SK-N-SH treated with all-trans-retinoic acid at 6 μM for 48 hours (cell line): ENCODE results near the gene C19orf44.
A peak's percentile ranks its signal among the peaks of the same experiment; 100 is the strongest.

Experiments
- ATAC-seq: fragments of 200-7000 bp; cut with Tn5 transposase; 3 replicates; pipeline ENCODE4 v1.9.1; 2020; ENCODE audit warnings: mild to moderate bottlenecking, moderate library complexity
- BACH2 ChIP-seq: fragments of 250-450 bp; sonication (Bioruptor Pico); IDR thresholded peaks from 2 replicates; pipeline ENCODE4 v1.9.0; 2021; ENCODE audit warnings: mild to moderate bottlenecking, borderline replicate concordance
- CREB5 ChIP-seq: fragments of 250-450 bp; sonication (Bioruptor Pico); IDR thresholded peaks from 2 replicates; pipeline ENCODE4 v1.5.1; 2020; ENCODE audit warnings: low read depth, mild to moderate bottlenecking, moderate library complexity
- CSDC2 ChIP-seq: fragments of 250-450 bp; sonication (Bioruptor Pico); IDR thresholded peaks from 2 replicates; pipeline ENCODE4 v1.5.0; 2020; ENCODE audit warnings: mild to moderate bottlenecking, moderate library complexity
- ESRRG ChIP-seq: fragments of 250-450 bp; sonication (Bioruptor Pico); IDR thresholded peaks from 2 replicates; pipeline ENCODE4 v1.6.1; 2021; ENCODE audit warnings: mild to moderate bottlenecking
- ISL1 ChIP-seq: fragments of 250-450 bp; sonication (Bioruptor Pico); IDR thresholded peaks from 2 replicates; pipeline ENCODE4 v2.1.2; 2022; ENCODE audit warnings: mild to moderate bottlenecking, moderate library complexity
- OSR1 ChIP-seq: fragments of 250-450 bp; sonication (Bioruptor Pico); IDR thresholded peaks from 2 replicates; pipeline ENCODE4 v1.8.0; 2022; ENCODE audit warnings: moderate library complexity, mild to moderate bottlenecking, inconsistent platforms
- POU6F1 ChIP-seq: fragments of 250-450 bp; sonication (Bioruptor Pico); IDR thresholded peaks from 2 replicates; pipeline ENCODE4 v1.8.0; 2021; ENCODE audit warnings: low read depth, mild to moderate bottlenecking, moderate library complexity, borderline replicate concordance
- PPARA ChIP-seq: fragments of 250-450 bp; sonication (Bioruptor Pico); IDR thresholded peaks from 2 replicates; pipeline ENCODE4 v1.5.0; 2020; ENCODE audit warnings: mild to moderate bottlenecking, borderline replicate concordance
- RARB ChIP-seq: fragments of 250-450 bp; sonication (Bioruptor Pico); IDR thresholded peaks from 2 replicates; pipeline ENCODE4 v1.8.0; 2021; ENCODE audit warnings: mild to moderate bottlenecking, moderate library complexity
- SNAI2 ChIP-seq: fragments of 250-450 bp; sonication (Bioruptor Pico); IDR thresholded peaks from 2 replicates; pipeline ENCODE4 v1.5.0; 2020; ENCODE audit warnings: mild to moderate bottlenecking, moderate library complexity
- TCF4 ChIP-seq: fragments of 250-450 bp; sonication (Bioruptor Pico); IDR thresholded peaks from 2 replicates; pipeline ENCODE4 v1.8.0; 2021; ENCODE audit warnings: mild to moderate bottlenecking, moderate library complexity, borderline replicate concordance
- TOX ChIP-seq: fragments of 250-450 bp; sonication (Bioruptor Pico); IDR thresholded peaks from 2 replicates; pipeline ENCODE4 v1.8.0; 2021; ENCODE audit warnings: mild to moderate bottlenecking, moderate library complexity, borderline replicate concordance
- ZC3H10 ChIP-seq: fragments of 250-450 bp; sonication (Bioruptor Pico); IDR thresholded peaks from 2 replicates; pipeline ENCODE4 v1.5.1; 2021; ENCODE audit warnings: mild to moderate bottlenecking, moderate library complexity
- ZFP3 ChIP-seq: fragments of 250-450 bp; sonication (Bioruptor Pico); IDR thresholded peaks from 2 replicates; pipeline ENCODE4 v1.5.0; 2020; ENCODE audit warnings: mild to moderate bottlenecking, moderate library complexity
- ZFP30 ChIP-seq: fragments of 450-650 bp; formaldehyde crosslinking; IDR thresholded peaks from 2 replicates; pipeline ENCODE4 v1.5.0; 2022; ENCODE audit warnings: mild to moderate bottlenecking, moderate library complexity
- ZNF565 ChIP-seq: fragments of 450-650 bp; formaldehyde crosslinking; conservative IDR thresholded peaks from 2 replicates; pipeline ENCODE4 v1.5.0; 2020; ENCODE audit warnings: low read depth, mild to moderate bottlenecking, moderate library complexity
- ZNF70 ChIP-seq: fragments of 450-650 bp; formaldehyde crosslinking; IDR thresholded peaks from 2 replicates; pipeline ENCODE4 v1.5.0; 2020; ENCODE audit warnings: mild to moderate bottlenecking, moderate library complexity
- ZNF8 ChIP-seq: fragments of 450-650 bp; formaldehyde crosslinking; IDR thresholded peaks from 2 replicates; pipeline ENCODE4 v1.5.0; 2020; ENCODE audit warnings: mild to moderate bottlenecking, moderate library complexity
- TF ChIP-seq, protein P1 (sequence below): fragments of 250-450 bp; sonication (Bioruptor Pico); IDR thresholded peaks from 2 replicates; pipeline ENCODE4 v1.5.1; 2021; ENCODE audit warnings: mild to moderate bottlenecking, moderate library complexity
- TF ChIP-seq, protein P2 (sequence below): fragments of 250-450 bp; sonication (Bioruptor Pico); IDR thresholded peaks from 2 replicates; pipeline ENCODE4 v1.8.0; 2020; ENCODE audit warnings: mild to moderate bottlenecking, moderate library complexity, borderline replicate concordance
- TF ChIP-seq, protein P3 (sequence below): fragments of 250-450 bp; sonication (Bioruptor Pico); IDR thresholded peaks from 2 replicates; pipeline ENCODE4 v1.5.0; 2020; ENCODE audit warnings: mild to moderate bottlenecking, moderate library complexity

The C19orf44 gene

DNA sequence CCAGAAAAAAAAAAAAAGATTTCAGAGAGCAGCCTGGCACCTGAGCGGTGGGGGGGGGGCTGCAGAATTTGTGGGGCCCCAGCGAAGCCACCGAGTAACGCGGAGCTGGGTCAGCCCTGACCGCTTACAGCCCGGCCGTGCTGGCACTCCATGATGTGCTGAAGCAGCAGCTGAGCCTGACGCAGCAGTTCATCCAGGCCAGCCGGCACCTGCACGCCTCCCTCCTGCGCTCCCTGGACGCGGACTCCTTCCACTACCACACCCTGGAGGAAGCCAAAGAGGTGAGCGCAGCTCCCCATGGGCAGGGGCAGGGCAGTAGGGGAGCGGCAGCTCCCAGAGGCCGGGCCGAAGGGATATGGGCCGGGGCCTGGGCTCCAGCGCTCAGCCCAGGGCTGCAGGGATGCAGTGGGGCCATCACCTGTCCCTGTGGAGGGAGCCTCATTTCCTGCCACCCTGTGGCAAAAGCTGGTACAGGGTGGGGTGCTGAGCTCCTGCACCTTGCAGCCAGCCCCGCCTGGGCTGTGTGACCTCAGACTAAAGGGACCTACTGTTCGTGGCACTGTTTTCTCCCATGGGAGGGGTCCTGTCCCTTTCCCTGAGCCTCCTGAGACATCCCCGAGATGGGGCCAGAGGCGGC is 18.3 kb downstream of the C19orf44 start:
- no peak for ATAC-seq
- no peak for TF ChIP-seq ZFP3 (CRISPR knock-in tag)
- TF ChIP-seq ZC3H10 (CRISPR knock-in tag), result no peak
- no peak for TF ChIP-seq ZFP30 (CRISPR knock-in tag)
- TF ChIP-seq CSDC2 (CRISPR knock-in tag), result no peak
- no peak for TF ChIP-seq SNAI2 (CRISPR knock-in tag)
- TF ChIP-seq OSR1 (CRISPR knock-in tag), result no peak
- TF ChIP-seq, protein P1, sequence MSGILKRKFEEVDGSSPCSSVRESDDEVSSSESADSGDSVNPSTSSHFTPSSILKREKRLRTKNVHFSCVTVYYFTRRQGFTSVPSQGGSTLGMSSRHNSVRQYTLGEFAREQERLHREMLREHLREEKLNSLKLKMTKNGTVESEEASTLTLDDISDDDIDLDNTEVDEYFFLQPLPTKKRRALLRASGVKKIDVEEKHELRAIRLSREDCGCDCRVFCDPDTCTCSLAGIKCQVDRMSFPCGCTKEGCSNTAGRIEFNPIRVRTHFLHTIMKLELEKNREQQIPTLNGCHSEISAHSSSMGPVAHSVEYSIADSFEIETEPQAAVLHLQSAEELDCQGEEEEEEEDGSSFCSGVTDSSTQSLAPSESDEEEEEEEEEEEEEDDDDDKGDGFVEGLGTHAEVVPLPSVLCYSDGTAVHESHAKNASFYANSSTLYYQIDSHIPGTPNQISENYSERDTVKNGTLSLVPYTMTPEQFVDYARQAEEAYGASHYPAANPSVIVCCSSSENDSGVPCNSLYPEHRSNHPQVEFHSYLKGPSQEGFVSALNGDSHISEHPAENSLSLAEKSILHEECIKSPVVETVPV (CRISPR knock-in tag), result no peak
- TF ChIP-seq TOX, result no peak
- TF ChIP-seq BACH2 (CRISPR knock-in tag), result no peak
- TF ChIP-seq ISL1 (CRISPR knock-in tag), result no peak
- TF ChIP-seq, protein P2, sequence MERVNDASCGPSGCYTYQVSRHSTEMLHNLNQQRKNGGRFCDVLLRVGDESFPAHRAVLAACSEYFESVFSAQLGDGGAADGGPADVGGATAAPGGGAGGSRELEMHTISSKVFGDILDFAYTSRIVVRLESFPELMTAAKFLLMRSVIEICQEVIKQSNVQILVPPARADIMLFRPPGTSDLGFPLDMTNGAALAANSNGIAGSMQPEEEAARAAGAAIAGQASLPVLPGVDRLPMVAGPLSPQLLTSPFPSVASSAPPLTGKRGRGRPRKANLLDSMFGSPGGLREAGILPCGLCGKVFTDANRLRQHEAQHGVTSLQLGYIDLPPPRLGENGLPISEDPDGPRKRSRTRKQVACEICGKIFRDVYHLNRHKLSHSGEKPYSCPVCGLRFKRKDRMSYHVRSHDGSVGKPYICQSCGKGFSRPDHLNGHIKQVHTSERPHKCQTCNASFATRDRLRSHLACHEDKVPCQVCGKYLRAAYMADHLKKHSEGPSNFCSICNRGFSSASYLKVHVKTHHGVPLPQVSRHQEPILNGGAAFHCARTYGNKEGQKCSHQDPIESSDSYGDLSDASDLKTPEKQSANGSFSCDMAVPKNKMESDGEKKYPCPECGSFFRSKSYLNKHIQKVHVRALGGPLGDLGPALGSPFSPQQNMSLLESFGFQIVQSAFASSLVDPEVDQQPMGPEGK, result no peak
- no peak for TF ChIP-seq CREB5 (CRISPR knock-in tag)
- TF ChIP-seq ZNF70 (CRISPR knock-in tag), result no peak
- TF ChIP-seq ZNF8 (CRISPR knock-in tag), result no peak

- no peak; the same call in 2 of the 3 replicates for ATAC-seq
- TF ChIP-seq ZFP30 (CRISPR knock-in tag) (no peak), ESRRG (CRISPR knock-in tag) (no peak), ZFP3 (CRISPR knock-in tag) (no peak), POU6F1 (CRISPR knock-in tag) (no peak), ZC3H10 (CRISPR knock-in tag) (no peak), SNAI2 (CRISPR knock-in tag) (no peak), PPARA (CRISPR knock-in tag) (no peak)
- TF ChIP-seq, protein P3, sequence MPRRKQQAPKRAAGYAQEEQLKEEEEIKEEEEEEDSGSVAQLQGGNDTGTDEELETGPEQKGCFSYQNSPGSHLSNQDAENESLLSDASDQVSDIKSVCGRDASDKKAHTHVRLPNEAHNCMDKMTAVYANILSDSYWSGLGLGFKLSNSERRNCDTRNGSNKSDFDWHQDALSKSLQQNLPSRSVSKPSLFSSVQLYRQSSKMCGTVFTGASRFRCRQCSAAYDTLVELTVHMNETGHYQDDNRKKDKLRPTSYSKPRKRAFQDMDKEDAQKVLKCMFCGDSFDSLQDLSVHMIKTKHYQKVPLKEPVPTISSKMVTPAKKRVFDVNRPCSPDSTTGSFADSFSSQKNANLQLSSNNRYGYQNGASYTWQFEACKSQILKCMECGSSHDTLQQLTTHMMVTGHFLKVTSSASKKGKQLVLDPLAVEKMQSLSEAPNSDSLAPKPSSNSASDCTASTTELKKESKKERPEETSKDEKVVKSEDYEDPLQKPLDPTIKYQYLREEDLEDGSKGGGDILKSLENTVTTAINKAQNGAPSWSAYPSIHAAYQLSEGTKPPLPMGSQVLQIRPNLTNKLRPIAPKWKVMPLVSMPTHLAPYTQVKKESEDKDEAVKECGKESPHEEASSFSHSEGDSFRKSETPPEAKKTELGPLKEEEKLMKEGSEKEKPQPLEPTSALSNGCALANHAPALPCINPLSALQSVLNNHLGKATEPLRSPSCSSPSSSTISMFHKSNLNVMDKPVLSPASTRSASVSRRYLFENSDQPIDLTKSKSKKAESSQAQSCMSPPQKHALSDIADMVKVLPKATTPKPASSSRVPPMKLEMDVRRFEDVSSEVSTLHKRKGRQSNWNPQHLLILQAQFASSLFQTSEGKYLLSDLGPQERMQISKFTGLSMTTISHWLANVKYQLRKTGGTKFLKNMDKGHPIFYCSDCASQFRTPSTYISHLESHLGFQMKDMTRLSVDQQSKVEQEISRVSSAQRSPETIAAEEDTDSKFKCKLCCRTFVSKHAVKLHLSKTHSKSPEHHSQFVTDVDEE (CRISPR knock-in tag), result no peak
Observed at GRCh38 chr19:16516381-16516780, 20.2 kb downstream of the C19orf44 start.

- TF ChIP-seq ZNF565 (CRISPR knock-in tag) (no peak), TCF4 (no peak), CREB5 (CRISPR knock-in tag) (no peak), RARB (no peak), SNAI2 (CRISPR knock-in tag) (no peak), ZNF70 (CRISPR knock-in tag) (no peak), BACH2 (CRISPR knock-in tag) (no peak), OSR1 (CRISPR knock-in tag) (no peak)
- TF ChIP-seq, protein P2, result no peak
- ATAC-seq, result peak; percentile 4; the same call in 1 of the 3 replicates
Observed at GRCh38 chr19:16516923-16517610, 20.9 kb downstream of the C19orf44 start.
